Stomach (tissue), 4 donors: ENCODE data around the gene BHLHE40.

ENCODE experiments used
- CTCF ChIP-seq, 7 experiments: fragments of 450-650 bp in 4 of 7; fragments of 200-600 bp in 3 of 7; sonication (generic) in 3 of 7; IDR thresholded peaks; one replicate each; pipeline ENCODE4 v1.5.1; 2016 to 2019; ENCODE audit warnings: antibody characterized with exemption in 7 of 7, control low read depth in 2 of 7, mild to moderate bottlenecking in 1 of 7
- POLR2A ChIP-seq, 4 donors: fragments of 450-650 bp; IDR thresholded peaks; one replicate each; pipeline ENCODE4 v1.6.1; 2016; ENCODE audit warnings: antibody characterized with exemption in 4 of 4, control low read depth in 2 of 4, mild to moderate bottlenecking in 1 of 4, moderate library complexity in 1 of 4

GRCh38 chr3:5001805-5002173 lies 22.6 kb downstream of the BHLHE40 start:
- TF ChIP-seq CTCF (IDR thresholded peaks at IDR 0.05) (no peak), POLR2A (IDR thresholded peaks at IDR 0.05) (no peak)
